T-helper 2 cell treated with Interferon-gamma antibody and Interleukin-4, amounts not matched to agents 5 μg/mL and 100 μg/mL, for 36 hours (primary cell): Measurements from ENCODE around the gene CYYR1.

ENCODE experiments used
- DNase-seq: peaks from one replicate; pipeline ENCODE4 v3.0.0; 2021; ENCODE audit warnings: low spot score
- H3K27ac Mint-ChIP-seq: one replicate; pipeline ENCODE4 v1.8.0; 2021; ENCODE audit warnings: mild to moderate bottlenecking, mixed read lengths
- H3K27me3 Mint-ChIP-seq: one replicate; pipeline ENCODE4 v1.8.0; 2021; ENCODE audit warnings: low read depth, mixed read lengths
- H3K36me3 Mint-ChIP-seq: one replicate; pipeline ENCODE4 v1.8.0; 2021; ENCODE audit warnings: low read depth, mixed read lengths
- H3K4me1 Mint-ChIP-seq: one replicate; pipeline ENCODE4 v1.8.0; 2021; ENCODE audit warnings: low read depth, mixed read lengths
- H3K4me3 Mint-ChIP-seq: one replicate; pipeline ENCODE4 v1.8.0; 2022; ENCODE audit warnings: mild to moderate bottlenecking, moderate library complexity, mixed read lengths
- H3K9me3 Mint-ChIP-seq: one replicate; pipeline ENCODE4 v1.8.0; 2021; ENCODE audit warnings: mixed read lengths

CYYR1 gene

DNA sequence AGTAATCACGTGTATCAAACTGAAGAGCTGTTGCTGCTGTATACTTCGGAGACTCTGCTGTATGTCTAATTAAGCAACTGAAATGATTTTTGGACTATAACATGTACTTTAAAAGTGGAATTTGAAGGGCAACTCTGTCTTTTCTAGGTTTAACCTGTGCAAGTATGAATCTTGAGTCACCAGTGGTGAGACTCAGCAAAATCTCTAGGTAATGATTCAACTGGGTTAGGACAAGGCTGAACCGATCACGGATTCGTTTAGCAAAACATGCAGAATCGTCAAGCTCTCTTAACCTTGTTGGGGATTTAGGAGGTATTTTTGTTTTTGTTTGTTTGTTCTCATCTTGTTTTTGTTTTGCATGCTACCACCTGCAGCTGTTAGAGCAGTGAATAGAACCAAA lies 149.6 kb downstream of the CYYR1 start:
- no peaks in the 10 kb centered on the region for H3K27me3 Mint-ChIP-seq

DNA sequence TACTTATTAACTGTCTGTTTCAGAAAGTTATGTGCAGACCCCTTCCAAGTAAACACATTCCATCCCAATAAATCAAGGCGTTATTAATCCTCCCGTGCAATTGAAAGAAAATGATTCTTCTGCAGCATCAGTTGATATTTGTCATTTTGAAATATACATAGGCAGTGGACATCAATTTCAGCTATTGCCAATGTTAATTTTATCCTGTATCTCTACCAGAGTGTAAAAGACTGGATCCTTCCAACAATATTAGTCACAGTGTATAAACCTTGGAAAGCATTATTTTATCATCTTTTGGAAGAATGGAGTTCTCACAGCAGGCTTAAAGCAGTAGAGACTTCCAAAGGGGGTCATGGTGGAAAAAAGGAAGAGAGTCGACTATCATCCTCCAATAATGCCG lies 150.4 kb downstream of the CYYR1 start:
- no peak for DNase-seq
- H3K4me3 Mint-ChIP-seq, result no peak overlapping the region
- H3K4me1 Mint-ChIP-seq, result peaks cover 5% of the 10 kb centered on the region
- H3K27ac Mint-ChIP-seq, result no peak overlapping the region
- H3K36me3 Mint-ChIP-seq, result peaks cover 2% of the 10 kb centered on the region
- H3K9me3 Mint-ChIP-seq, result peaks cover 6% of the 10 kb centered on the region
- H3K27me3 Mint-ChIP-seq, result no peaks in the 10 kb centered on the region

More for the DNA sequence above, 149.6 kb downstream of the CYYR1 start:
- no peak for DNase-seq
- no peak overlapping the region for H3K27ac Mint-ChIP-seq
- H3K9me3 Mint-ChIP-seq, result peaks cover 6% of the 10 kb centered on the region
- H3K4me3 Mint-ChIP-seq, result no peak overlapping the region
- H3K4me1 Mint-ChIP-seq, result peaks cover 5% of the 10 kb centered on the region
- peaks cover 2% of the 10 kb centered on the region for H3K36me3 Mint-ChIP-seq

DNA sequence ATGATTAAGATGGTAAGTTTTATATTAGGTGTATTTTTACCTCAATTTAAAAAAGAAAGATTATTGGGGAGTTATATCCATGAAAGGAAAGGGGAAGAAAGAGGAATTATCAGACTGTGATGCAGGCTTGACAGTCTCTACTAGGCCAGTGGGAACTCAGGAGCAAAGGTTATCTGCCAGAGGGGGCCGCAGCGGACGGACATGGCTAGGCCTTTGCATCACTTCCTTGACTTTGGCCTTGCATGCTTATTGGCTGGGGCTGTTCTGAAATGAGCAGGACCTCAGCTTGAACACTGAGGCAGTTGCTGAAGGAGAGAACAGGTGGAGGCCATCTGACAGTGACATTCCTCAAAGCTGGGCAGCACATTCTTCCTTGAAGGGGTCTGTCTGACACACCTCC lies 150.9 kb downstream of the CYYR1 start:
- peaks cover 2% of the 10 kb centered on the region for H3K36me3 Mint-ChIP-seq
- H3K27ac Mint-ChIP-seq, result no peak overlapping the region
- H3K4me1 Mint-ChIP-seq, result peaks cover 5% of the 10 kb centered on the region
- H3K9me3 Mint-ChIP-seq, result peaks cover 6% of the 10 kb centered on the region
- H3K27me3 Mint-ChIP-seq, result no peaks in the 10 kb centered on the region
- DNase-seq, result no peak
- no peak overlapping the region for H3K4me3 Mint-ChIP-seq

DNA sequence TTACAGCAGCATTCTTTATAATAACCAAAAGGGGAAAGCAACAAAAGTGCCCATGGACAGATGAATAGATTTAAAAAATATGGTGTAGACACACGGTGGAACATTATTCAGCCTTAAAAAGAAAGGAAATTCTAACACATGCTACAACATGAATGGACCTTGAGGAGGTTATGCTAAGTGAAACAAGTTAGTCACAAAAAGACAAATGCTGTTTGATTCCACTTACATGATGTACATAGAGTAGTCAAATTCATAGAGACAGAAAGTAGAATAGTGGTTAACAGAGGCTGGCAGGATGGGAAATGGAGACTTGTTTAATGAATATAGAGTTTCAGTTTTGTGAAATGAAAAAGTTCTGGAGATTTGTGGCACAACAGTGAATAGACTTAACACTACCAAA lies 151.4 kb downstream of the CYYR1 start:
- no peak overlapping the region for H3K4me3 Mint-ChIP-seq
- peak overlapping the region; percentile 23 for H3K27ac Mint-ChIP-seq
- H3K27me3 Mint-ChIP-seq, result no peaks in the 10 kb centered on the region
- H3K36me3 Mint-ChIP-seq, result peaks cover 2% of the 10 kb centered on the region
- DNase-seq, result no peak
- peaks cover 6% of the 10 kb centered on the region for H3K9me3 Mint-ChIP-seq
- peaks cover 5% of the 10 kb centered on the region for H3K4me1 Mint-ChIP-seq
